Measurements from ENCODE around the gene PHKA2. TPM values are rescaled to one million over a fixed set of nuclear protein-coding genes. Genes with fewer than 3 reads are reported as not detected.

PHKA2 gene
- total and polyA plus RNA-seq, 4 donors: 28.9 to 82.3 (median 41.9) TPM

- peaks cover 0 to 2% (median 0%) of the 10 kb centered on the region in 4 donors for H3K9me3 ChIP-seq (ENCODE audit: control insufficient read depth in 4 of 4, low read length in 3 of 4)
- H3K4me3 ChIP-seq (ENCODE audit: low read depth in 1 of 3, low read length in 3 of 3): no peak overlapping the region
- no peak overlapping the region for H3K27ac ChIP-seq (ENCODE audit: low read depth in 1 of 2, low read length in 2 of 2)
- WGBS: 97% methylated on average over 7 of the region's 7 CpGs
- H3K9ac ChIP-seq (ENCODE audit: low read depth in 1 of 2, low read length in 2 of 2): no peak overlapping the region
- TF ChIP-seq NR2F2 (IDR thresholded peaks at IDR 0.05) (no peak), FOXA1 (IDR thresholded peaks at IDR 0.05) (no peak), RAD21 (IDR thresholded peaks at IDR 0.05) (no peak), ATF3 (IDR thresholded peaks at IDR 0.05) (no peak), JUND (IDR thresholded peaks at IDR 0.05) (no peak), REST (IDR thresholded peaks at IDR 0.05) (no peak), EGR1 (IDR thresholded peaks at IDR 0.05; ENCODE audit: low read depth in 2 of 2) (no peak), FOXA2 (IDR thresholded peaks at IDR 0.05) (no peak), TAF1 (conservative IDR thresholded peaks at IDR 0.05) (no peak), GABPA (IDR thresholded peaks at IDR 0.05 in 1 of 2, conservative IDR thresholded peaks at IDR 0.05 in 1 of 2) (no peak), RXRA (IDR thresholded peaks at IDR 0.05) (no peak), HNF4A (conservative IDR thresholded peaks at IDR 0.05) (no peak), YY1 (IDR thresholded peaks at IDR 0.05) (no peak), SP1 (IDR thresholded peaks at IDR 0.05) (no peak), MAX (IDR thresholded peaks at IDR 0.05) (no peak), HNF4G (IDR thresholded peaks at IDR 0.05) (no peak)
- TF ChIP-seq, protein P1, sequence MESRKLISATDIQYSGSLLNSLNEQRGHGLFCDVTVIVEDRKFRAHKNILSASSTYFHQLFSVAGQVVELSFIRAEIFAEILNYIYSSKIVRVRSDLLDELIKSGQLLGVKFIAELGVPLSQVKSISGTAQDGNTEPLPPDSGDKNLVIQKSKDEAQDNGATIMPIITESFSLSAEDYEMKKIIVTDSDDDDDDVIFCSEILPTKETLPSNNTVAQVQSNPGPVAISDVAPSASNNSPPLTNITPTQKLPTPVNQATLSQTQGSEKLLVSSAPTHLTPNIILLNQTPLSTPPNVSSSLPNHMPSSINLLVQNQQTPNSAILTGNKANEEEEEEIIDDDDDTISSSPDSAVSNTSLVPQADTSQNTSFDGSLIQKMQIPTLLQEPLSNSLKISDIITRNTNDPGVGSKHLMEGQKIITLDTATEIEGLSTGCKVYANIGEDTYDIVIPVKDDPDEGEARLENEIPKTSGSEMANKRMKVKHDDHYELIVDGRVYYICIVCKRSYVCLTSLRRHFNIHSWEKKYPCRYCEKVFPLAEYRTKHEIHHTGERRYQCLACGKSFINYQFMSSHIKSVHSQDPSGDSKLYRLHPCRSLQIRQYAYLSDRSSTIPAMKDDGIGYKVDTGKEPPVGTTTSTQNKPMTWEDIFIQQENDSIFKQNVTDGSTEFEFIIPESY (IDR thresholded peaks at IDR 0.05): no peak
- TF ChIP-seq, protein P2, sequence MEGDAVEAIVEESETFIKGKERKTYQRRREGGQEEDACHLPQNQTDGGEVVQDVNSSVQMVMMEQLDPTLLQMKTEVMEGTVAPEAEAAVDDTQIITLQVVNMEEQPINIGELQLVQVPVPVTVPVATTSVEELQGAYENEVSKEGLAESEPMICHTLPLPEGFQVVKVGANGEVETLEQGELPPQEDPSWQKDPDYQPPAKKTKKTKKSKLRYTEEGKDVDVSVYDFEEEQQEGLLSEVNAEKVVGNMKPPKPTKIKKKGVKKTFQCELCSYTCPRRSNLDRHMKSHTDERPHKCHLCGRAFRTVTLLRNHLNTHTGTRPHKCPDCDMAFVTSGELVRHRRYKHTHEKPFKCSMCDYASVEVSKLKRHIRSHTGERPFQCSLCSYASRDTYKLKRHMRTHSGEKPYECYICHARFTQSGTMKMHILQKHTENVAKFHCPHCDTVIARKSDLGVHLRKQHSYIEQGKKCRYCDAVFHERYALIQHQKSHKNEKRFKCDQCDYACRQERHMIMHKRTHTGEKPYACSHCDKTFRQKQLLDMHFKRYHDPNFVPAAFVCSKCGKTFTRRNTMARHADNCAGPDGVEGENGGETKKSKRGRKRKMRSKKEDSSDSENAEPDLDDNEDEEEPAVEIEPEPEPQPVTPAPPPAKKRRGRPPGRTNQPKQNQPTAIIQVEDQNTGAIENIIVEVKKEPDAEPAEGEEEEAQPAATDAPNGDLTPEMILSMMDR (IDR thresholded peaks at IDR 0.05; ENCODE audit: low read depth, low read length, missing input control): no peak
- H3K36me3 ChIP-seq (ENCODE audit: control insufficient read depth in 4 of 4, insufficient read depth in 3 of 4, low read depth in 1 of 4, low read length in 3 of 4): peaks cover 4 to 39% (median 19%) of the 10 kb centered on the region in 4 donors
- no peak for DNase-seq (ENCODE audit: low spot score)
- peaks cover 2 to 10% (median 6%) of the 10 kb centered on the region in 4 donors for H3K4me1 ChIP-seq (ENCODE audit: control insufficient read depth in 4 of 4, insufficient read depth in 4 of 4, low read length in 3 of 4)
- H3K27me3 ChIP-seq (ENCODE audit: control insufficient read depth in 4 of 4, insufficient read depth in 4 of 4, low read length in 3 of 4): no peaks in the 10 kb centered on the region
Observed at GRCh38 chrX:18917831-18918230, 66.1 kb downstream of the PHKA2 start.

Measured in liver (tissue), 9 donors.